SIG-M5 (cell line): ENCODE data around the gene KIF19.
"Not testable (repeated sequence)": the region's sequence is repeated elsewhere in the genome, so short reads cannot be mapped to it uniquely, and the experiment has no call there.

Source experiments
- DNase-seq: peaks from one replicate; lab custom pipeline; 2025; lab: John Stamatoyannopoulos, UW

The KIF19 gene

DNA sequence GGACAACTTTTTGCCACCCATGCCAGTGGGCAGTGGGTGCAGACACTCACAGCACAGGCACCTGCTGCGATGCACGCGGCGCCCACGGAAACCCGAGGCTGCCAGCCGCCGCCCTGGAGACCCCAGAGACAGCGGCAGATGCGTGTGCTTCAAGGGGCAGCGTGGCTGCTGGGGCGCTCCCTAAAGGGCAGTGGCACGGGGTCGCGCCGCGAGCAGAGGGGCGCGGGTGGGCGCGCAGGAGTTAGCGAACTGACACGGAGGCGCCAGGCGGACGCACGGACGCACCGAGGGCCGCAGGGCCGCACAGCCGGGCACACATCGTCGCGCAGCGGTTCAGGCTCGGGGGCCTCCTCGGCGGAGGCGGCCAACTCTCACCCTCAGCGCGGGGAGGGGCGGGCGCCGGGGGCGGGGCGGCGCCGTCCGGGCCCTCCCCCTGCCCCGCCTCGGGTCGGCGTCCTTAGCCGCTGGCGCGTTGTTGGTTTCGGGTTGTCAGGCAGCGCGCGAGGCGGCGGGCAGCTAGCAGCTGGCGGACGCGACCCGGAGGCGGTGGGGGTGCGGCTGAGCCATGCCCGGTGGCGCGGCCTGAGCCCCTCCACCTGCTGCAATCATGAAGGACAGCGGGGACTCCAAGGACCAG is at the start of gene KIF19:
KIF19 (plus strand) TSS at position 484 of the 637 bp plus-strand sequence; CDS start at position 608, 124 bp downstream.
- no peak for DNase-seq

DNA sequence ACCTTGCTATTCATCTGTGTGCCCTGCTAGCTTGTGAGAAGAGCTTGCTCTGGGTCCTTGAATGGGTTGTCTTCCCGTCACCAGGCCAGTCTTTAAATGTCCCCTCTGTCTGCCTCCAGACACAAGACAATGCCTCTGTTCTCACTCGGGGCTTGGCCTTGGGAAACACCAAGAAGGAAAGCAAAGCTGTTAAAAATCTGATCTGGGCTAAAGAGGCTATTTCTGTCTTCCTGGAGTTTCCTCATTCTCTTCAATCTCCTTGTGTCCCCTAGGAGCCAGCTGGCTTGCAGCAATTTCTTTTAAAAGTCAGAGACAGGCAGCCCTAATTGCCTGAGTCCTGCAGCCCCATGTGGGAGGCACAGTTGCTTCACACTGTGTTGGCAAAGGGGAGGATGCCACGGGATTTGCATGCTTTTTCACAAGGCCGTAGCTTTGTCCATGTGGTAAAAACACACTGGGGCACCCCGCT is 49.5 kb upstream of the KIF19 start:
- DNase-seq: no peak

GRCh38 chr17:74277935-74278334 is 48.1 kb upstream of the KIF19 start:
- DNase-seq: no peak

GRCh38 chr17:74279617-74280016 is 46.4 kb upstream of the KIF19 start:
- DNase-seq: not testable (repeated sequence)

GRCh38 chr17:74280093-74280513 is 45.9 kb upstream of the KIF19 start:
- DNase-seq: no peak

DNA sequence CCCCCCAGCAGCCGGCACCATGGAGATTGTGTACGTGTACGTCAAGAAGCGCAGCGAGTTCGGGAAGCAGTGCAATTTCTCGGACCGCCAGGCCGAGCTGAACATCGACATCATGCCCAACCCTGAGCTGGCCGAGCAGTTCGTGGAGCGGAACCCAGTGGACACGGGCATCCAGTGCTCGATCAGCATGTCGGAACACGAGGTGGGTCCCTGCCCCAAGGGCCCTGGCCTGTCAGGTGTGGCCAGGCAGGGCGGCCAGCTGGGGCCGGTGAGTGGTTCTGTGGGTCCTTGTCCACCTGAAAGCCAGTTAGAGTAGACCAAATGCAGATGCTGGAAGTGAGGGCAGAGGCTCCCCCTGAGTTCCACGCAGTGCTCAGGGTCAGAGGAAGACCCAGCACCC is 44.2 kb upstream of the KIF19 start:
- DNase-seq: no peak

- DNase-seq: not testable (repeated sequence)
These were observed 43.8 kb upstream of the KIF19 start for GRCh38 chr17:74282274-74282586.

GRCh38 chr17:74282587-74283370 is 43.2 kb upstream of the KIF19 start:
- no peak for DNase-seq

DNA sequence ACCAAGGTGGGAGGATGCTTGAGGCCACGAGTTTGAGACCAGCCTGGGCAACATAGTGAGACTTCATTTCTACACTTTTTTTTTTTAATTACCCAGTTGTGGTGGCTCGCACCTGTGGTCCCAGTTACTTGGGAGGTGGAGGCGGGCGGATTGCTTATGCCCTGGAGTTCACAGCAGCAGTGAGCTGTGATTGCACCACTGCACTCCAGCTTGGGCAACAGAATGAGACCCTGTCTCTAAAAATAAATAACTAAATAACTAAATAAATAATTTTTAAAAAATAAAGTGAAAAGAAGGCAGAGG is 42.7 kb upstream of the KIF19 start:
- DNase-seq: no peak

DNA sequence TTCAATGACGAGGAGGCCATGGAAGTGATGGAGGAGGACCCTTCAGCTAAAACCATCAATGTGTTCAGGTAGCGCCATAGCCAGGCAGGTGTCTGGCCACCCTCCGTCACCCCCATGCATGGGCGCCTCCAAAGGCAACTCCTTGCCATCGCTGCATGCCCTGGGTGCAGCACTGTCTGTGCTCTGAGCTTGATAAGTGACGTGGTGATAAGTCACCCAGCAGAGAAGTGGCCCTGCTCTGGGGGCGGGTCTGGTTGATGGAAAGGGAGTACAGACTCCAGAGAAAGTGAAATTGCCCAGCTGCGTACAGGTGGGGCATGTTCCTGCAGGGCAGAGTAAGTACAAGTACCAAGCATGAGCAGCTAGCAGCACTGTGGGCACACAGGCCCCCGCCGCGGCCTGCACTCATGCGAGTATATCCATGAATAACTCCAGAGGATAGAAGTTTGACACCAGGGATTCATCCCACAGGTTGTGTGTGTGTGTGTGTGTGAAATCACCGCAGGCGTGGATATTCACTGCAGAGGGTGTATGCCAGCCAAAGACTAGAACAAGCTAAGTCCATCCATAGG is 38.9 kb upstream of the KIF19 start:
- DNase-seq: no peak

DNA sequence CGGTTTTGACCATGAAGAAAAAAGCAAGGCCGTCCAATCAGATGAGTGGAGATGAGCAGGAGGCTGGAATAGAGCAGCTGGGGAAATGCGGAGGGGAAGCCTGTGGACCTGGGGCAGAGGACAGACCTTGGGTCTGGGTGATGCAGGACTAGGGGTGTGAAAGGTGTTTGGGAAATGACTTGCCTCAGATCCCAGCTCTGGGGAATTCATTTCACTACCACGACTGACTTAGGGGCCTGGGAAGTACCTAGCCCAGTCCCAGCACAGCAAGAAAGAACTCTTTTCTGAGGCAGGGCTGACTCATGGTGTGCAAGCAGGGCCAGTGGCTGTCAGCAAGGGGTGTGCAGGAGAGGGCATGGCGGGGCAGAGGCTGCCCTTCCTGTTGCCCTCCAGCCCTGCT is 37.2 kb upstream of the KIF19 start:
- no peak for DNase-seq

DNA sequence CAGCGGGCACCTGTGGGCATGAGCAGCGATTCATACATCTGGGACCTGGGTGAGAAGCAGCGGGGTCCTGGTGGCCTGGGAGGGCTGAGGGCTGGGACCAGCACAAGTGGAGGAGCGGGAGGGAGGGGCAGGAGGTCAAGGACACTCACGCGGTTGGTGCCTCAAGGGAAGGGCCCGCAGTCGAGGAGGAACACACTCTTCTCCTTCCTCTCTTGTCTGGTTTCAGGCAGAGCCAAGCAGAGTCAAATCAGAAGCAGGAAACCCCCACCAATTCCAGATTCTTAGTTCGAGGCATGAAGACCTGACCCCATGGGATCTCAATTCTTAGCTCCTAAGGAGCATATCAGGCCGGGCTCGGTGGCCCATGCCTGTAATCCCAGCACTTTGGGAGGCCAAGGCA is 36.3 kb upstream of the KIF19 start:
- no peak for DNase-seq

GRCh38 chr17:74290340-74290739 is 35.7 kb upstream of the KIF19 start:
- DNase-seq: no peak

GRCh38 chr17:74292495-74292894 is 33.5 kb upstream of the KIF19 start:
- DNase-seq: no peak

DNA sequence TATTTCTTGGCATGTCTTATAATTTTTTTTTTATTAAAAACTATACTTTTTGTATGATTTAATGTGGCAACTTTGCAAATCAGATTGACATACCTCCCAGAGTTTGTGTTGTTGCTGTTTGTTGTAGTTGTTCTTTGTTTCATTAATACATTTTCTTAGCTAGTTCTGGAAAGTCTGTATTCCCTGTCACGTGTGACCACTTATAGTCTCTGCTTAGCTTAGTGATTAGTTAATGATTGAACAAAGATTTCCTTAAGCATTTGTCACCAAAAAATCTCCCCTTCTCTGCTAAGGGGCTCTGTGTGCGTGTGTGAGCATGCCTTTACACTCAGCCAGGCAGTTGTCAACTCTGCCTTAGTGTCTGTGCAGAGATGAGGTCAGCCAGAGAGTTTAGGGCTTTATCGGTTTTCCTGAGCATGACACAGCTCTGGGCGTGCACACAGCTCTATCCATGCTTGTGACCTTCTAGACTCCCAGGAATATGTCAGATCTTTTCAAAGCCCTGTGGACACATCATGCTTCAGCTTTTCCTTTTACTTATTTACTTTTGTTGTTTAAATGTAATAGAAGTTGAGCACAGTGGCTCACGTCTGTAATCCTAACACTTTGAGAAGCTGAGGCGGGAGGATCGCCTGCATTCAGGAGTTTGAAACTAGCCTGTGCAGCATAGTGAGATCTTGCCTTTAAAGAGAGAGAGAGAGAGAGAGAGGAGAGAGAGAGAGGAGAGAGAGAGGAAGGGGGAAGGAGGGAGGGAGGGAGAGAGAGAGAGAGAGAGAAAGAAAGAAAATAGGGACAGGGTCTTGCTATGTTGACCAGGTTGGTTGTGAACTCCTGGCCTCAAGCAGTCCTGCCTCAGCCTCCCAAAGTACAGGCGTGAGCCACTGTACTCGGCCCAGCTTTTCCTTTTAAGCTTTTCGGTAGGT is 30.1 kb upstream of the KIF19 start:
- no peak for DNase-seq

- no peak for DNase-seq
These were observed 29.5 kb upstream of the KIF19 start for GRCh38 chr17:74296548-74296936.

- DNase-seq: no peak
These were observed 28.1 kb upstream of the KIF19 start for GRCh38 chr17:74297941-74298340.

DNA sequence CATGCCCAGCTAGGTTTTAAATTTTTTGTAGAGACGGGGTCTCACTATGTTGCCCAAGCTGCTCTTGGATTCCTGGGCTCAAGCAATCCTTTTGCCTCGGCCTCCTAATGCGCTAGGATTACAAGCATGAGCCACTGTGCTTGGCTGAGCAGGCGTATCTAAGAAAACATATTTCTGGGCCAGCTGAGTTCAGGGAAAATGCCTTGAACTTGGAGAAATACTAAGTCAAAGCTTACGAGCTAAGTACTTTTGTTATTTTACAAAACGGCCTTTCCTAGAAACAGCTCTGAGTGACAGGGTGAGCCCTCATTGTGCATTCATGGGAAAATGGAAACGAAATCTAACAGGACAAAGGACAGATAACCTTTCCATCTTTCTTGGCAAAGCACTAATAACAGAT is 27.2 kb upstream of the KIF19 start:
- no peak for DNase-seq

DNA sequence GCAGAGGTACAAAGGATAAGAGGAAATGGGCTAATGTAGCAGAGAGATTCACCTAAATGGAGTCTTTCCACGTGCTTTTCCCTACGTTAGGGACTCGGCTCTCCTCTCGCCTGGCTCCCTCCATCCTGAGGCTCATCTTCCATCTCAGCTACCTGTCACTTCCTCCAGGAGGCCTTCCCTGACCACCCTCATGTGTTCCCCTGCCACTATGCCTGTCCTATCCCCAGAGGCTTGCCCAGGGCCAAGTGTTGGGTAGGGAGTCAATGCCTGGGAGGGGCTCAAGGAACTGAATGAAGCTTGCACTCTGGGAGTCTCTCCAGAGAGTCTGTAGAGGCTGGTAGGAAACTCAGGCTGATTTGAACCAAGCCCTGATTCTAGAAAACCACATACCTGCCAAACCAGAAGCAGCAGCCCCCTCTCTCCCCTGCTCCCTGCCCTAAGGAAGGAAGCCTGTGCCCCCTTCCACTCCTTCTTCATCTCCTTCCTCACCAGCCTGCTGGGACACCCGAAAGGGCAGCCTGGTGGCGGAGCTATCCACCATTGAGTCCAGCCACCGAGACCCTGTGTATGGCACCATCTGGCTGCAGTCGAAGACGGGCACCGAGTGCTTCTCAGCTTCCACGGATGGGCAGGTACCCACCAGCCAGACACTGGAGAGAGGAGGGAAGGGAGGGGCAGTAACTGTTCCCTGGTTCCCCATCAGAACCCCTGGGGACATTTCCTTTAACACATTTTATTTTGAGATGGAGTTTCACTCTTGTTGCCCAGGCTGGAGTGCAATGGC is 26.6 kb upstream of the KIF19 start:
- no peak for DNase-seq

DNA sequence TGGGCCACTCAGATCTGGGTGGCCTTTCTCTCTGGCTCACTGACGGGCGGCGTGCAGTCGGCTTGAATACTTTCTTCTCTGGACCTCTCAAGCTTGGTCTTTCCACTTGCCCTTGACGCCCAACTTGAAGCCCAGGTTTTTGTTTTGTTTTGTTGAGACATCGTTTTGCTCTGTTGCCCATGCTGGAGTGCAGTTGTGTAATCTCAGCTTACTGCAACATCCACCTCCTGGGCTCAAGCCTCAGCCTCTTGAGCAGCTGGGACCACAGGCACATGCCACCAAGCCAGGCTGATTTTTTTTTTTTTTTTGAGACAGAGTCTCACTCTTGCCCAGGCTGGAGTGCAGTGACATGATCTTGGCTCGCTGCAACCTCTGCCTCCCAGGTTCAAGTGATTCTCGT is 22.7 kb upstream of the KIF19 start:
- no peak for DNase-seq

DNA sequence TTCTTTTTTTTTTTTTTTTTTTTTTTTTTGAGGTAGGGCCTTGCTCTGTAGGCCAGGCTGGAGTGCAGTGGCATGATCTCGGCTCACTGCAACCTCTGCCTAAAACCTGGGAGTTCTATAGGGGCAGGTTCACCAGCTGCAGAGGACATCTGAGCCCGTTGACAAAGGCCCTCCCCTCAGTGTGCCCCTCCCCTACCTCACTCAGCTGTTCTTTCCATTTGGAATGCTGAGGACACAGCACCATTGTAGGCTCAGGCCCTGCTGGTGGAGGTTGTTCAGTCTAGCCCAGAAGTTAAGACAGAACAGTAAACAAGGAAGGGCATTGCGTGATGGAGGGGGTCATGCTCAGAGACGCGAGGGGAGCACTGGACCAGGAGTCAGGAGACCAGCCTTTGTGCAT is 21.8 kb upstream of the KIF19 start:
- DNase-seq: no peak
